Spinal cord (tissue), 10 donors: ENCODE data around the gene SPO11. TPM values are rescaled to one million over a fixed set of nuclear protein-coding genes. Genes with fewer than 3 reads are reported as not detected.
A peak's percentile ranks its signal among the peaks of the same experiment; 100 is the strongest.

ENCODE experiments used
- DNase-seq, 6 donors: peaks; one replicate each; pipeline versions ENCODE4 v3.0.0 to v3.0.0-alpha.2; 2013 to 2015; ENCODE audit warnings: low spot score in 6 of 6, low read depth in 4 of 6
- H3K27ac ChIP-seq: one replicate; pipeline ENCODE4 v1.5.1; 2013; ENCODE audit warnings: low read depth, low read length, control low read depth
- H3K27me3 ChIP-seq: one replicate; pipeline ENCODE4 v1.6.1; 2013; ENCODE audit warnings: low read length; ENCODE audit not compliant: control insufficient read depth, insufficient read depth
- H3K36me3 ChIP-seq: one replicate; pipeline ENCODE4 v1.6.1; 2013; ENCODE audit warnings: low read length; ENCODE audit not compliant: control insufficient read depth, insufficient read depth
- H3K4me1 ChIP-seq: one replicate; pipeline ENCODE4 v1.6.1; 2013; ENCODE audit warnings: low read length; ENCODE audit not compliant: control insufficient read depth, insufficient read depth
- H3K4me3 ChIP-seq: one replicate; pipeline ENCODE4 v1.5.1; 2013; ENCODE audit warnings: low read depth, low read length, control low read depth
- H3K9me3 ChIP-seq: one replicate; pipeline ENCODE4 v1.6.1; 2013; ENCODE audit warnings: low read length; ENCODE audit not compliant: control insufficient read depth, insufficient read depth
- WGBS: methylation state at CpG from one replicate; pipeline ENCODE4 v1.1.5; 2013; ENCODE audit warnings: missing lambda C conversion rate; ENCODE audit not compliant: insufficient coverage; 5-methylcytosine and 5-hydroxymethylcytosine counted together
- polyA plus RNA-seq, 2 donors: library from polyadenylated mRNA; unstranded; fragments of 120-200 nt; gene quantifications; one replicate each; pipeline ENCODE4 v1.2.1, GENCODE V29; 2013; ENCODE audit not compliant: insufficient read length in 2 of 2
- total RNA-seq, 2 donors: library from RNA; depleted of rRNA in 1 of 2; stranded (reverse); fragments of 120-200 nt in 1 of 2; fragments of >200 nt in 1 of 2; gene quantifications; one replicate each; pipeline versions ENCODE4 v1.2.3 to v1.2.4, GENCODE V29; 2013 to 2014
- donor health status: healthy.

The SPO11 gene
- total and polyA plus RNA-seq, 4 donors, result not detected

- no peaks in the 10 kb centered on the region for H3K36me3 ChIP-seq
- H3K4me1 ChIP-seq, result peaks cover 13% of the 10 kb centered on the region
- 64% methylated on average over 8 of the region's 13 CpGs for WGBS
- peaks cover 2% of the 10 kb centered on the region for H3K27me3 ChIP-seq
- DNase-seq, result no peak
- H3K27ac ChIP-seq, result no peak overlapping the region
- H3K9me3 ChIP-seq, result no peaks in the 10 kb centered on the region
- no peak overlapping the region for H3K4me3 ChIP-seq
These were observed 20.9 kb upstream of the SPO11 start for GRCh38 chr20:57308451-57309271.

GRCh38 chr20:57309544-57310115 is 20.0 kb upstream of the SPO11 start:
- Histone ChIP-seq H3K36me3 (no peaks in the 10 kb centered on the region), H3K9me3 (no peaks in the 10 kb centered on the region), H3K27ac (no peak overlapping the region), H3K4me1 (peaks cover 13% of the 10 kb centered on the region), H3K27me3 (peaks cover 2% of the 10 kb centered on the region), H3K4me3 (no peak overlapping the region)
- peak in 1 of 6 donors; percentile 34 for DNase-seq
- 62% methylated on average over 8 of the region's 9 CpGs for WGBS

GRCh38 chr20:57310821-57311514 is 18.6 kb upstream of the SPO11 start:
- Histone ChIP-seq H3K4me3 (no peak overlapping the region), H3K36me3 (no peaks in the 10 kb centered on the region), H3K9me3 (no peaks in the 10 kb centered on the region), H3K27me3 (peaks cover 2% of the 10 kb centered on the region), H3K4me1 (peaks cover 13% of the 10 kb centered on the region), H3K27ac (no peak overlapping the region)
- WGBS, result 100% methylated on average over 6 of the region's 11 CpGs
- no peak for DNase-seq

GRCh38 chr20:57312138-57312537 is 17.5 kb upstream of the SPO11 start:
- H3K4me1 ChIP-seq, result peaks cover 16% of the 10 kb centered on the region
- H3K27ac ChIP-seq, result no peak overlapping the region
- peaks cover 2% of the 10 kb centered on the region for H3K27me3 ChIP-seq

GRCh38 chr20:57313230-57313629 is 16.4 kb upstream of the SPO11 start:
- WGBS, result 59% methylated on average over 2 of the region's 5 CpGs
- no peak overlapping the region for H3K27ac ChIP-seq
- H3K4me1 ChIP-seq, result peaks cover 19% of the 10 kb centered on the region
- no peak for DNase-seq
- H3K27me3 ChIP-seq, result peaks cover 2% of the 10 kb centered on the region
- no peaks in the 10 kb centered on the region for H3K9me3 ChIP-seq
- H3K36me3 ChIP-seq, result no peaks in the 10 kb centered on the region
- H3K4me3 ChIP-seq, result no peak overlapping the region

More at GRCh38 chr20:57312138-57312537, 17.5 kb upstream of the SPO11 start:
- 92% methylated on average over 5 of the region's 6 CpGs for WGBS
- DNase-seq, result no peak
- H3K4me3 ChIP-seq, result no peak overlapping the region
- H3K9me3 ChIP-seq, result no peaks in the 10 kb centered on the region
- no peaks in the 10 kb centered on the region for H3K36me3 ChIP-seq

GRCh38 chr20:57313951-57314350 is 15.7 kb upstream of the SPO11 start:
- DNase-seq, result no peak
- no peaks in the 10 kb centered on the region for H3K36me3 ChIP-seq
- H3K27ac ChIP-seq, result no peak overlapping the region
- no peaks in the 10 kb centered on the region for H3K27me3 ChIP-seq
- no peak overlapping the region for H3K4me3 ChIP-seq
- WGBS, result no CpG with 5 or more reads among the region's 5 CpGs
- H3K4me1 ChIP-seq, result peaks cover 19% of the 10 kb centered on the region
- H3K9me3 ChIP-seq, result no peaks in the 10 kb centered on the region

- H3K36me3 ChIP-seq, result no peaks in the 10 kb centered on the region
- no peak overlapping the region for H3K4me3 ChIP-seq
- no peaks in the 10 kb centered on the region for H3K27me3 ChIP-seq
- no peak for DNase-seq
- 99% methylated on average over 5 of the region's 8 CpGs for WGBS
- H3K9me3 ChIP-seq, result no peaks in the 10 kb centered on the region
- H3K27ac ChIP-seq, result no peak overlapping the region
- H3K4me1 ChIP-seq, result peaks cover 10% of the 10 kb centered on the region
These were observed 14.3 kb upstream of the SPO11 start for GRCh38 chr20:57315083-57315975.

- 95% methylated on average over 5 of the region's 8 CpGs for WGBS
- no peaks in the 10 kb centered on the region for H3K27me3 ChIP-seq
- H3K27ac ChIP-seq, result no peak overlapping the region
- peaks cover 10% of the 10 kb centered on the region for H3K4me1 ChIP-seq
- no peak overlapping the region for H3K4me3 ChIP-seq
- H3K9me3 ChIP-seq, result no peaks in the 10 kb centered on the region
- DNase-seq, result no peak
- no peaks in the 10 kb centered on the region for H3K36me3 ChIP-seq
These were observed 13.6 kb upstream of the SPO11 start for GRCh38 chr20:57315976-57316480.

GRCh38 chr20:57316795-57317201 is 12.8 kb upstream of the SPO11 start:
- H3K9me3 ChIP-seq, result no peaks in the 10 kb centered on the region
- no peak for DNase-seq
- peaks cover 10% of the 10 kb centered on the region for H3K4me1 ChIP-seq
- H3K4me3 ChIP-seq, result no peak overlapping the region
- no peaks in the 10 kb centered on the region for H3K27me3 ChIP-seq
- H3K36me3 ChIP-seq, result no peaks in the 10 kb centered on the region
- H3K27ac ChIP-seq, result no peak overlapping the region
- 63% methylated on average over 9 of the region's 9 CpGs for WGBS
